Heart left ventricle (tissue), 16 donors: ENCODE measurements around the gene WDR89. TPM values are rescaled to one million over a fixed set of nuclear protein-coding genes. Genes with fewer than 3 reads are reported as not detected.

Experiments used
- ATAC-seq, 4 donors: fragments of 200-7000 bp; cut with Tn5 transposase; one replicate each; pipeline ENCODE4 v1.9.1; 2020 to 2022; ENCODE audit warnings: moderate library complexity in 4 of 4, mild to moderate bottlenecking in 3 of 4, moderate number of reproducible peaks in 1 of 4
- DNase-seq, 5 donors: peaks; one replicate each; pipeline ENCODE4 v3.0.0-alpha.2; 2020
- H3K27ac ChIP-seq, 12 donors: fragments of 200-600 bp; sonication (generic) in 4 of 12; one replicate each; pipeline versions ENCODE4 v1.5.0 to v1.8.0; 2016 to 2022; ENCODE audit warnings: mild to moderate bottlenecking in 2 of 12
- H3K27me3 ChIP-seq, 9 donors: fragments of 200-600 bp; sonication (generic) in 2 of 9; one replicate each; pipeline versions ENCODE4 v1.5.1 to v1.8.0; 2016 to 2022; ENCODE audit warnings: mild to moderate bottlenecking in 3 of 9
- H3K36me3 ChIP-seq, 9 donors: fragments of 200-600 bp; sonication (generic) in 2 of 9; one replicate each; pipeline versions ENCODE4 v1.5.0 to v1.8.0; 2018 to 2022; ENCODE audit warnings: mild to moderate bottlenecking in 2 of 9
- H3K4me1 ChIP-seq, 12 donors: fragments of 200-600 bp; sonication (generic) in 4 of 12; one replicate each; pipeline versions ENCODE4 v1.5.0 to v1.8.0; 2016 to 2022; ENCODE audit warnings: mild to moderate bottlenecking in 3 of 12
- H3K4me3 ChIP-seq, 12 donors: fragments of 200-600 bp; sonication (generic) in 4 of 12; one replicate each; pipeline versions ENCODE4 v1.5.0 to v1.8.0; 2017 to 2022; ENCODE audit warnings: mild to moderate bottlenecking in 9 of 12, moderate library complexity in 4 of 12
- H3K9me3 ChIP-seq, 12 donors: fragments of 200-600 bp; sonication (generic) in 4 of 12; one replicate each; pipeline versions ENCODE4 v1.5.0 to v1.8.0; 2016 to 2022; ENCODE audit warnings: mild to moderate bottlenecking in 1 of 12
- CTCF ChIP-seq, 12 donors: fragments of 200-600 bp; sonication (generic) in 4 of 12; IDR thresholded peaks; one replicate each; pipeline versions ENCODE4 v1.5.0 to v1.8.0; 2018 to 2022; ENCODE audit warnings: antibody characterized with exemption in 12 of 12, mild to moderate bottlenecking in 5 of 12
- POLR2A ChIP-seq, 2 donors: fragments of 450-650 bp; IDR thresholded peaks; one replicate each; pipeline ENCODE4 v1.6.1; 2017; ENCODE audit warnings: antibody characterized with exemption in 2 of 2, mild to moderate bottlenecking in 2 of 2, moderate library complexity in 2 of 2
- WGBS, 4 donors: extraction: QIAGEN DNeasy Blood & Tissue Kit in 2 of 4; methylation state at CpG; one replicate each; pipeline versions ENCODE4 v1.1.5 to v1.1.7; 2013 to 2018; 5-methylcytosine and 5-hydroxymethylcytosine counted together
- intact Hi-C, 10 donors: fragments of 100-400 bp; cut with DNase I; formaldehyde crosslinking; loops; one replicate each; pipeline versions ENCODE4 v1.11.1 to v1.14.2; 2022
- polyA plus RNA-seq, 2 donors: library from polyadenylated mRNA; stranded (reverse); fragments of 200-250 nt; gene quantifications; one replicate each; pipeline ENCODE4 v1.2.3, GENCODE V29; 2013
- total RNA-seq, 9 donors: library from RNA; depleted of rRNA in 2 of 9; stranded (reverse); fragments of >200 nt in 2 of 9; fragmentation: NEBNext Ultra II Directional in 3 of 9; extraction: Animal tissue kit (Norgen Biotek cat#: 25700) in 3 of 9; gene quantifications; one replicate each; pipeline versions ENCODE4 v1.1.0 to v1.2.4, GENCODE V29; 2016 to 2023
- donor health status: ischemic (EF 13 %, LVEDD 7.1; RV severe dilation, severe dysfunction).
- donor health status: healthy with polysubstance abuse.
- donor health status: DM: no; HTN: yes; CAD: no.
- donor health status: DM: no; HTN: no; CAD: no.
- donor health status: ischemic (EF 25% LVEDD 6.9; RV normal size, moderate dysfunction).
- donor health status: ischemic (EF 25% LVEDD 5.7; RV mildly dilated, moderate dysfunction).
- donor health status: healthy.
- donor health status: DM: yes; HTN: yes; CAD: no.
- donor health status: ischemic (EF 35%, LVEDD 5.7; RV mildly dilated, moderate dysfunction).
- donor health status: nonischemic (EF 11% LVEDD 7.7; RV severe dilation, severe dysfunction).
- donor health status: DM: yes; HTN: yes; CAD: no.
- donor health status: PGD.
- donor health status: ischemic (EF 29% LVEDD 5.4; RV normal size, mild dysfunction).
- donor health status: nonischemic (EF 23%, LVEDD 6.1; RV moderate dilation, normal function).

The WDR89 gene
- total and polyA plus RNA-seq, 11 donors = 3.1 to 7.6 (median 6.3) TPM

DNA sequence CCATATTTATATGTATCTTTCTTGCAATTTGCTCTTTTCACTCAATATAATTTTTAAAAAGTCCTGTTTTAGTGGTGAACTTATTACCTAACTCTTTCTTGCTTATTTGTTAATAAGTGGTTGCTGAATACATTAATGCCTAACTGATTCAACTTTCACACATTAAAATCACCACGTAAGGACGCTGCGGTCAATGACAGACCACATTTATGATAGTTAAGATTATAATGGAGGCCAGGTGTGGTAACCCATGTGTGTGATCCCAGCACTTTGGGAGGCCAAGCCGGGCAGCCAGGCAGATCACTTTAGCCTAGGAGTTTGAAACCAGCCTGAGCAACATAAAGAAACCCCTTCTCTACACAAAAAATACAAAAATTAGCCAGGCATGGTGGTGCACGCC lies 37.0 kb downstream of the WDR89 start:
- Histone ChIP-seq H3K4me3 (no peak overlapping the region), H3K36me3 (peaks cover 0 to 13% (median 3%) of the 10 kb centered on the region in 9 donors), H3K4me1 (no peaks in the 10 kb centered on the region), H3K27ac (no peak overlapping the region), H3K27me3 (no peaks in the 10 kb centered on the region), H3K9me3 (no peaks in the 10 kb centered on the region)
- no peak for ATAC-seq
- intact Hi-C loops = no loop called here
- DNase-seq = no peak
- WGBS, 4 donors = 93 to 99% (median 97%) methylated on average over 5 of the region's 5 CpGs
- no peak for TF ChIP-seq CTCF (IDR thresholded peaks at IDR 0.05)
- TF ChIP-seq POLR2A (IDR thresholded peaks at IDR 0.05) = no peak

DNA sequence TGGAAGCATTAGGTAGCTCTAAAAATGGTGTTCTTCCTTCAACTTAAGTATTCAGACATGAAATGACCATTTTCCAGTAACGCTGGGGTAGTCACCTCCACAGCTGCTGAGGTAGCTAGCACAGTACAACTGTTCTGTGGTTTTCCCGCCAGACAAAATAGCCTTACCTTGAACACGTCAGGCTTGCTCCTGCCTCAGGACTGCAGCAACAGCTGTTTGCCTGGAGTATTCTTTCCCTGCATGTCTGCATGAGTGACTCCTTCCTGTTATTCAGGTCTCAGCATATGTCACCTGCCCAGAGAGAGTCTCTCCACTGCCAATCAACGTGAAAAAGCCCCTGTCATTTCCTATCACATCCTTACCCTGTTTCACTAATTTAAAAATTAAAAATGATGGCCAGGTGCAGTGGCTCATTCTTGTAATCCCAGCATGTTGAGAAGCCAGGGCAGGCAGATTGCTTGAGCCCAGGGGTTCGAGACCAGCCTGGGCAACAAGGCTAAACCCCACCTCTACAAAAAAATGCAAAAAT lies 37.9 kb downstream of the WDR89 start:
- Histone ChIP-seq H3K4me1 (no peaks in the 10 kb centered on the region), H3K27ac (no peak overlapping the region), H3K27me3 (no peaks in the 10 kb centered on the region), H3K9me3 (no peaks in the 10 kb centered on the region), H3K36me3 (peaks cover 0 to 21% (median 11%) of the 10 kb centered on the region in 9 donors), H3K4me3 (no peak overlapping the region)
- TF ChIP-seq POLR2A (IDR thresholded peaks at IDR 0.05) (no peak), CTCF (IDR thresholded peaks at IDR 0.05) (no peak)
- 87 to 96% (median 91%) methylated on average over 5 of the region's 5 CpGs for WGBS, 4 donors
- intact Hi-C loops = no loop called here
- DNase-seq (no peak), ATAC-seq (no peak)

GRCh38 chr14:63598807-63599206 lies 42.9 kb downstream of the WDR89 start:
- H3K27me3 ChIP-seq = no peaks in the 10 kb centered on the region
- no peaks in the 10 kb centered on the region for H3K4me1 ChIP-seq
- no peak for ATAC-seq
- H3K9me3 ChIP-seq = peaks cover 0 to 24% (median 11%) of the 10 kb centered on the region in 12 donors
- no peak overlapping the region for H3K27ac ChIP-seq
- no peak overlapping the region for H3K4me3 ChIP-seq
- DNase-seq = no peak
- peaks cover 0 to 29% (median 20%) of the 10 kb centered on the region in 9 donors for H3K36me3 ChIP-seq
- intact Hi-C loops = no loop called here
- WGBS, 4 donors = 90 to 92% (median 91%) methylated on average over 4 of the region's 4 CpGs
- TF ChIP-seq CTCF (IDR thresholded peaks at IDR 0.05) (no peak), POLR2A (IDR thresholded peaks at IDR 0.05) (no peak)

DNA sequence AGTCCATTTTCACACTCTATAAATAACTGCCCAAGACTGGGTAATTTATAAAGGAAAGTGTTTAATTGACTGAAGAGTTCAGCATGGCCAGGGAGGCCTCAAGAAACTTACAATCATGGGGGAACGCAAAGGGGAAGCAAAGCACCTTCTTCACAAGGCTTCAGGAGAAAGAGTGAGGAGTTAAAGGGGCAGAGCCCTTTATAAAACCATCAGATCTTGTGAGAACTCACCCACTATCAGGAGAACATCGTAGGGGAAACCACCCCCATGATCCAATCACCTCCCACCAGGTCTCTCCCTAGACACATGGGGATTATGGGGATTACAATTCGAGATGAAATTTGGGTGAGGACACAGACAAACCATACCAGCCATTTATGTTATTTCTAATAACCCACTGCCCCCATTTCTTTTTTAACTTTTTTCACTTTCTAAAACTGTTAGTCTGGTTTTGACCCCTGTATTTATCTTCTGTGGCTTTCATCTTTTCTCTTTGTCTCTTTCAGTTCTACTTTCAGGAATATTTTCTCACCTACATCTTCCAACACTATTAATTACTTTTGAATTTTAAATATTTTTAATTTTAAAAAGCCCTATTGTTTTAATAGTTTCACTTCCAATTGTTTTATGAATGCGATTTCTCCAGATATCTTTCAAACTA lies 44.5 kb downstream of the WDR89 start:
- WGBS, 4 donors = 96 to 98% (median 97%) methylated on average over 4 of the region's 4 CpGs
- Histone ChIP-seq H3K9me3 (peaks cover 0 to 35% (median 17%) of the 10 kb centered on the region in 12 donors), H3K27ac (no peak overlapping the region), H3K27me3 (no peaks in the 10 kb centered on the region), H3K4me1 (no peaks in the 10 kb centered on the region), H3K4me3 (no peak overlapping the region), H3K36me3 (peaks cover 0 to 29% (median 20%) of the 10 kb centered on the region in 9 donors)
- intact Hi-C loops = no loop called here
- no peak for TF ChIP-seq POLR2A (IDR thresholded peaks at IDR 0.05)
- TF ChIP-seq CTCF (IDR thresholded peaks at IDR 0.05) = no peak
- no peak for ATAC-seq
- no peak for DNase-seq
